Dedifferentiated amniotic fluid mesenchymal stem cell (primary cell): Measurements from ENCODE around the gene TCF7L2.
"Not testable (repeated sequence)": the region's sequence is repeated elsewhere in the genome, so short reads cannot be mapped to it uniquely, and the experiment has no call there.

Experiments used
- DNase-seq: peaks from one replicate; pipeline ENCODE4 v3.0.0-alpha.2; 2016; ENCODE audit errors: extremely low spot score

TCF7L2 gene

GRCh38 chr10:113064039-113064438 is 114.0 kb downstream of the TCF7L2 start:
- DNase-seq, result no peak

- DNase-seq, result not testable (repeated sequence)
Measured at GRCh38 chr10:113066120-113066519, 116.1 kb downstream of the TCF7L2 start.

- no peak for DNase-seq
Measured at GRCh38 chr10:113066561-113067312, 116.7 kb downstream of the TCF7L2 start.

DNA sequence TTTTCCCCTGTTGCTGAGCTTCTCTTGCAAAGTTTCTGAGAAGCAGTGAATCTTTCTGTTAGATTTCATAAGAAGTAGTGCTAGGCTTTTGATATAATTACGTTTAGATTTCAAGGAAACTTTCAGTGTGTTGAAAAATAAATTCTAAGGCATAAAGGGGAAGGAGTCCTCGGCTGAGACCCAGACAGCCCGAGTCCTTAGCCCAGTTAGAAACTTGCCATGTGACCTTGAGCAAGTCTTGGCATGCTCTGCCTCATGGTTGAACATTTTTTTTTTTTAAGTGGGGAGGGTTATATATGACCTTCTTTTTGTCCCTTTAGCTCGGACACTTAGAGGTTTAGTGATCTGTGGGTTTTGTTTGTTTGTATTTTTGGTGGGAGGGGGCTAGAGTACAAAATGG is 117.5 kb downstream of the TCF7L2 start:
- no peak for DNase-seq

DNA sequence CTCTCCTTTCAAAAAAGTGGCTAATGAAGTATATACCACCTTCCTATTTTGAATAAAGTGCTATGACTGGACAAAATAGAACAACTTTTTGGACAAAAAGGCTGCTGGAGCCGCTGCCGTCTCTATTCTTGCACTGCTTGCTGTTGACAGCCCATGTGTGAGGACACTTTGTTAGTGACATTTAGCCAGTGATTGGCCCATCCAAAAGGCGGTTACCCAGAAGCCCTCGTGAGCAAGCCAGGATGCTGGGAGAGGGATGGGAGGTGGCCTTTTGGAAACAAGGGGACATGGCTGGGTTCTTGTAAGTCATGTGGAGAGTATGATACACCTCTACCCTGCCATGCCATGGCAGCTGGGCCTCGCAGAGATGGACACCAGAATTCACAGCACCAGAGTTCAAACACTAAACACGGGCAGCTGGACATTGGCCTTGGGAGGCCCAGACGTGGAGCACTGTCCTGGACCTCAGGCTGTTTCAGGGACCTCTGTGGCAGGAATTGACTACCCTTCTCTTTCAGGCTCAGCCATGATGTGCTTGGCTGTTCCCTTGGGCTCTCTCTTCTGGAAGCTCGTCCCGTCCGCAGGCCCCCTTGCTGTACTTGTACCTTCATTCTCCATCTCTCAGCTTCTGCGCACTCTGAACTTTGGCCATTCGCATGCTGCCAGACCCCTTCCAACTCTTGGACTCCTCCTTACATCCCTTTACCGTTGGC is 118.3 kb downstream of the TCF7L2 start:
- no peak for DNase-seq

DNA sequence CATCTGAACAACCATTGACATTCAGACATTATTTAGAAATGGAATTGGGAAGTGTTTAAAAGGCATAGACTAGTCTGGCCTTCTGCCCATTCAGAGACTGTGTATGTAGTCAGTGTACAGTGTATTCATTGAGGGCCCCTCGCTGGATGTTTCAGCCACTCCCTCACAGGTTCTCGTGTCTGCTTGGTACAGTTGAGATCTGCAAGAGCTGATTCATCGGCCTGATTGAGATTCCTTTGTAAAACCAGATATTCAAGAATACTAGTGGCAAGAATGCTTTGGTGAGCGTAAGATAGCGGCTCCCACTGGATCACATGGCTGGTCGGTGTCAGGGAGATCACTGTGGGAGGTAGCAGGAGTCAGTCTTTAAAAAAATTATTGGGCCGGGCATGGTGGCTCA is 119.5 kb downstream of the TCF7L2 start:
- DNase-seq, result no peak

- no peak for DNase-seq
Measured at GRCh38 chr10:113071446-113071845, 121.4 kb downstream of the TCF7L2 start.

- DNase-seq, result no peak
Measured at GRCh38 chr10:113073549-113074189, 123.6 kb downstream of the TCF7L2 start.

DNA sequence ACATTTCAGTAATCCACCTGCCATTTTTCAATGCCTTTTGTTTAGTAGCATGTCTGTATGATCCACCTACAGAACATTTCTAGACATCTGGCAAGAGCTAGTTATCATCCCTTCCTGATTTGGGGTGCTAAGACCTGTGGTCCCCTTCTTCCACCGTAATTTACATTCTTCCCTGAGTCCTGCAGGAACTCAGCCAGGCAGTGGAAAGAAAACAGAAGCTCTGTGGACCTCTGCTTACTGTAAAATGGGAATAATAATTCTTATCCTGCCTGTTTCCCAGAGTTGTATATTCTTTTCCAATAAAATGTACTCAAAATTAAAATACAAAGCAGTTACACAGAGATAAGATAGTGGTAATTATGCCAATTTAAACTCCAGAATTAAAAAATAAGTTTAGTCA is 126.9 kb downstream of the TCF7L2 start:
- no peak for DNase-seq

GRCh38 chr10:113078282-113078907 is 128.3 kb downstream of the TCF7L2 start:
- DNase-seq, result no peak

- DNase-seq, result no peak
Measured at GRCh38 chr10:113080061-113080924, 130.2 kb downstream of the TCF7L2 start.

DNA sequence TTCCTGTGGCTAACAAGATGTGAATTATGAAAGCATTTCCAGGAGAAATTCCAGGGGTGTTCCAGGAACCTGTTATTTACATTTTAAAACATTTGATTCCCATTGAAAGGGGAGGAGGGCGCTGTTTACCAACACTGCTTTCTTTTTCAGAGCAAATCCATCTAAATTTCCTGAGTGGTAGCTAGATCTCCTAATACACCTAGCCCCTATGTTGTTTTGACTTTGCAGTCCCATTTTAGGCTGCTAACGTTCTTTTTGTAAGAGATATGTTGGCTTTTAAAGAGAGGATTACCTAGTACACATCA is 130.8 kb downstream of the TCF7L2 start:
- DNase-seq, result no peak

GRCh38 chr10:113084031-113084430 is 134.0 kb downstream of the TCF7L2 start:
- no peak for DNase-seq

- no peak for DNase-seq
Measured at GRCh38 chr10:113085776-113086175, 135.7 kb downstream of the TCF7L2 start.

DNA sequence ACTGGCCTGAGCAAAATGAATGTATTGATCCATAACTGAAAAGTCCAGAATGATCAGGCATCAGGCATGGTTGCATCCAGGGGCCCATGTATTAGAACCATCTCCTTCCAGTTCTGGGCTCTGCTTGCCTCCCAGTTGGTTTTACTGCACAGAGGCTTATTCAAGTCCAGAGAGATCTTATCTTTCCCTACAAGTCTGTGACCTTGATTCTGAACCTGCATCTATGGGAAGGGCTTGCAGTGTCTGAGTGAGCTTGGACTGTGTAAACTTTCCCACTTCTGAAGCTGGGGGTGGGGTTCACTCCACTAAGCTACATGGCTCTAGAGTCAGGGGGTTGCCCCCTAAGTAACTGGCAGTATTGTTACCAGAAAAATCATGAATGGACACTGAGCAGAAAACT is 136.2 kb downstream of the TCF7L2 start:
- no peak for DNase-seq

- peak; percentile 93 for DNase-seq
Measured at GRCh38 chr10:113087165-113088029, 137.3 kb downstream of the TCF7L2 start.

DNA sequence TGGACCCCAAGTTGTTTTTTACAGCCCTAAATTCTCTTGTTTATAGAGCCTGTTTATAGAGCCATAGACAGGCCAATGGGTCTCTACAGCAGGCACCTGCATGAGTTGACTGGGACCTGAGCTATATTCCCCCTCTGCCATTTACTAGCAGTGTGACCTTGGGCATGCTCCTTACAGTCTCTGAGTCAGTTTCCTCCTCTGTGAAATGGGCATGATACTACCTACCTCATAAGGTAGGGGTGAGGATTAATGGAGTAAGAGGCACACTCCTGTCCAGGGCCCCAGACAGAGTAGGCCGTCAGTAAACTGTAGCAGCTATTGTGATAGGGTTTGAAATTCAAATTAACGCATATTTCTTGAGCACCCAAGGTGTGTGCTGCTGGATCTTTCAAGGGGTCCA is 138.1 kb downstream of the TCF7L2 start:
- DNase-seq, result no peak

- no peak for DNase-seq
Measured at GRCh38 chr10:113089551-113089950, 139.5 kb downstream of the TCF7L2 start.

GRCh38 chr10:113091920-113092319 is 141.9 kb downstream of the TCF7L2 start:
- no peak for DNase-seq
